NAMALWA (cell line): ENCODE data around the gene CD244.
"Not testable (repeated sequence)": the region's sequence is repeated elsewhere in the genome, so short reads cannot be mapped to it uniquely, and the experiment has no call there.

Experiments used
- DNase-seq: peaks from one replicate; pipeline ENCODE4 v3.0.0-alpha.2; 2015; ENCODE audit warnings: low spot score

CD244 gene

DNA sequence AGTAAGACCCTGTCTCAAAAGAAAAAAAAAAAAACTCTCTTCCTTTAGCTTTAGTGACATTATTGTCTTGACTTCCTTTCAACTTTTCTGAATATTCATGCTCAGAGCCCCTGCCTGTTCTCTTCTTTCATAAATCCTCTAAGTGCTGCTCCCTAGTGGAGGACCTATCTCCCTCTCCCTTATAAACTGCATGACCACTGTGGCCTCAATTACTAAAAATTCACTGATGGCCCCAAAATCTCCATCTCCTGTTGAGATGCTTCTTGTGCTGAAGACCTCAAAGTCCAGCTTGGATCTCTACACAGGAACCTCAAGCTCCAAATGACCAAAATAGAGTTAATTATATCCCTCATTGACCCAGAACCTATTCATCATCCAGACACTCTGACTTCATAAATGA is 14.5 kb upstream of the CD244 start:
- peak; percentile 60 for DNase-seq

- no peak for DNase-seq
Observed at GRCh38 chr1:160876311-160876710, 13.6 kb upstream of the CD244 start.

DNA sequence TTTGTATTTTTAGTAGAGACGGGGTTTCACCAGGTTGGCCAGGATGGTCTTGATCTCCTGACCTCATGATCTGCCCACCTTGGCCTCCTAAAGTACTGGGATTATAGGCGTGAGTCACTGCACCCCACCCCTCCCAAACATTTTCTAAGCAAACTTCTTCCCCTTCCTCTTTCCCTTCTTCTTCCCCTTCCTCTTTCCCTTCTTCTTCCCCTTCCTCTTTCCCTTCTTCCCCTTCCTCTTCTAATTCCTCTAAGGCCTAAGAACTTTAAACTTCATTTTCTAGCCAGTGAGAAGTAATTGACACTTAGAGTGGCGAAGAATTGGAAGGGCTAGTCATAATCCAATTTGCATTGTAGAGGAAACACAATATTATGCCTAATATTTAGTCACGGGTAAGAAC is 12.9 kb upstream of the CD244 start:
- not testable (repeated sequence) for DNase-seq

DNA sequence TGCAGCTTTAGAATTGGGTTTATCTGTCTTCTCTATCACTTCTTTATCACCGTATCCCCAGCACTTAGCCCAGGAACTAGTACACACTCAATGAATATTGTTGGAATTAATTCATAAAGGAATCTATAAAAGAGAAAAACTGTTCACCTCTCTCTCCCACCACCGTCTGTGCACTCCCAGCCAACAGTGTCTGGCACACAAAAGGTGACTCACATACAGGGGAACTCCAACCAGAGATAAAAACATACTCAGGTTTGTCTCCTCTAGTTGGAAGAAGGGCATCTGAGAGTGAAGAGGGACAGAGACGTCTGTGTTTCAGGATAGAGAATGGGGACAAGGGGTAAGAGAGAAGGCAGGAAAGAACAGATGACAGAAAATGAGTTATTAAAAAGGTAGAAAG is 12.2 kb upstream of the CD244 start:
- no peak for DNase-seq

DNA sequence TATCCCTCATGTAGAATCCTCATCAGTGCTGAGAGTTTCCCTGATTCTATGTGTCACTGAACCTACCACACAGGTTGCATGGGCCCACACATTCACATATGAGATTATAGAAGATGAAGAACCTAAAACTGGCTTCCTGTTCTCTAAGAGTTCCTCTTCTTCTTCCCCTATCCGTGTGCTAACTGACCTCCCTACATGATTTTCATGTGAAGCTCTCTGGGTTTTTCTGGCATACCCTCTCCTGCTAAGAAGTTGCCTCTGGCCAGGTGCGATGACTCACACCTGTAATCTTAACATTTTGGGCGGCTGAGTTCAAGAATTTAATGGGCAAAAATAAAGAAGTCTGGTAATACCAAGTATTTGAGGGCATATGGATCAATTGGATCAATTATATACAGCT is 5.5 kb upstream of the CD244 start:
- DNase-seq, result no peak

DNA sequence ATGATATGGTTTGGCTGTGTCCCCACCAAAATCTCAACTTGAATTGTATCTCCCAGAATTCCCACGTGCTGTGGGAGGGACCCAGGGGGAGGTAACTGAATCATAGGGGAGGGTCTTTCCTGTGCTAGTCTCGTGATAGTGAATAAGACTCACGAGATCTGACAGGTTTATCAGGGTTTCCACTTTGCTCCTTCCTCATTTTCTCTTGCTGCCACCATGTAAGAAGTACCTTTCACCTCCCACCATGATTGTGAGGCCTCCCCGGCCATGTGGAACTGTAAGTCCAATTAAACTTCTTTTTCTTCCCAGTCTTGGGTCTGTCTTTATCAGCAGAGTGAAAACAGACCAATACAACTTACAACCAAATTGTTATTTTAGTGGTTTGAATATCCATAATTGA is 5.0 kb upstream of the CD244 start:
- not testable (repeated sequence) for DNase-seq

DNA sequence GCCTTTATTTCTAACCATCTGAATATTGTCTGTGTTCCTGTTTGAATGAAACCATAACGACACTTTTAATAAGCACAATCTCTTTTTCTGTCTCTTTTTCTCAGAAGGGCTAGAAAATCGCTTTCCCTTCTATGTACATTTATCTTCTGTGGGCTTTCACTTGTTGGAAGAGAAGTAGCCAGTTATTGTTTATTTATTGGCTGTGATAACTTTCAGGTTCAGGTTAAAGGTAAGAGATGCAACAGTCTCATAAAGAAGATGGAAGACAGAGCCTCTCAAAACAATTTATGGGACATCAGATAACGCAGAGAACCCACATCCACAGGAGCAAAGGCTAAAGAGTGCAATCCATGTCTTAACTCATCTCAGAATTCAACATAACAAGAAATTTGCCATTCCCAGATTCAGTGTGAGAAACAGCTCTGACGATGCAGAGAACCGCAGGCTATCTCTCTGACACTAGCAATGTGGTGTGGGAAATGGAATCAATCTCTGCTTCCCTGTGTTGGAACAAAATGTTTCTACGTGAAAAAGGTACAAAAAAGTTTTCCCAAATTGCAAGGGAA is 4.1 kb upstream of the CD244 start:
- DNase-seq, result no peak

- DNase-seq, result no peak
Observed at GRCh38 chr1:160866001-160866694, 3.5 kb upstream of the CD244 start.

DNA sequence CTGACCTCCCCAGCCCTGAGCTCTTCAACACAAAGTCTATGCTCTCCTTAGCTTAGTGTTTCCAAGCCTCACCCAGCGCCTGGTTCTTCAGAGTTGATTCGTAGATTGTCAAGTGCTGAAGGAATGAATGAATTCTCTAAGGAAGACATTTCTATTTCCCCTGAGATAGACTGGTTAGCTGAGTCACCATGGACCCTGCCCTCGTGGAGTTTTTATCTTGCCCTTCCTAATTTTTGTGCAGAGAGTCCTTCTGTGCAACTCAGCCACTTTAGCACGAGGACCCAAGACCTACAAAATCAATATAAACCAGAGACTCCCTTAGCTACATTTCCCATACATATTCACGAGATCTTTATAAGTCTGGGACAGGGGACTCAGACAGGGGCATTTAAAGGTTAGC is 2.6 kb upstream of the CD244 start:
- no peak for DNase-seq

DNA sequence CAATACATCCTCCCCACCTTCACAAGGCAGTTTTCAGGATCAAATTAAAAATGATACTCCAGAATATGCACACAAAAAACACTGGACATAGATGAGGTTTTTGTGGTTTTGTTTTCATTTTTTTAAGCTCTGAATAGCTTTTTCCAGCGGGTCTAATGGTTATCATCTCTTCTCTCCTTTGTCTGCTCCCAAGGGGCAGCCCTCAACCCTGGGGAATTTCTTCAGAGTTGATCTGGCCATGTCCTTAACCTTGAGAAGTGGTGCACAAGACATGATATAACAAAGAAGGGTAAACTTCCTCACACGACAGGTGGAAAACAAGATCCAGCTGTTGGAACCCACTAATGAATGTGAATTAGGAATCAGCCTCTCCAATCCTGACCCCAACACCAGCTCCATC is 1.5 kb upstream of the CD244 start:
- no peak for DNase-seq

DNA sequence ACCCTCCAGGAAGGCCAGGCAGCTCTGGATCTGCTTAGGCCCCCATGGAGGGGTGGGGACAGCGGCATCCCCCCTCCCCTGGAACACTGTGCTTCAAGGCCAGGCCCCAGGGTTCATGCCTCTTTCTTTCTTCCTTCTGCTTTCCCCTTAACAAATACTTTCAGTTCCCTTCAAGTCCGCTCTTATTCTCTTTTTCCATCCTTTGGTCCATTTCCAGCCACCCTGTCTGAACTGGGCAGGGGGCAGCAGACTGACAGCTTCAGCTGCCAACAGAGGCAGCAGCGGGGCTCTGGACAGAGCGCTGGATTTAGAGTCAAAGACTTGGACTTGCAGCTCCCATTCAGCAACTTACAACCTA is 1.1 kb upstream of the CD244 start:
- DNase-seq, result no peak

DNA sequence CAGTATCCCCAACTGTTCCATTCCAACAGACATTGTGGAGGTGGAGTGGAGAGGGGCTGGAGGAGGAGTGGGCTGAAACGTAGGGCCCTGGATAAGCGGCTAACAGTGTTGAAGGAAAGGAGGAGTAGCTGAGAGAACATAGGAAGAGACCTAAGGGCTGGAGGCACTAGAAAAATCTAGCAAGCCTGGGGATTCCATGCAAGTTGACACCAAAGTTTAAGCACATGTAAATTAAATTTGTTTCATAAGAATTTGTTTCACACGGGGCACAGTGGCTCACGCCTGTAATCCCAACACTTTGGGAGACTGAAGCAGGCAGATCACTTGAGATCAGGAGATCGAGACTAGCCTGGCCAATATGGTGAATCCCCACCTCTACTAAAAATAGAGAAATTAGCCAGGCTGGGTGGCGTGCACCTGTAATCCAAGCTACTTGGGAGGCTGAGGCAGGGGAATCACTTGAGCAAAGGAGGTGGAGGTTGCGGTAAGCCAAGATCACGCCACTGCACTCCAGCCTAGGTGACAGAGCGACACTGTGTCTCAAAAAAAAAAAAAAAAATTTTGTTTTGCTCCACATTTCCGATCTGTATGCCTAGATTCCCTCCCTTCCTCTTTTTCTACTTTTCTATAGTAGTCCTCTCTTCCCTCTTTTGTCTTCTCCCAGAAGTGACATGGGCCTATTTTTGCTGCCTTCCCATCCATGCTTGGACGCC is 530 bp upstream of the CD244 start:
- no peak for DNase-seq

DNA sequence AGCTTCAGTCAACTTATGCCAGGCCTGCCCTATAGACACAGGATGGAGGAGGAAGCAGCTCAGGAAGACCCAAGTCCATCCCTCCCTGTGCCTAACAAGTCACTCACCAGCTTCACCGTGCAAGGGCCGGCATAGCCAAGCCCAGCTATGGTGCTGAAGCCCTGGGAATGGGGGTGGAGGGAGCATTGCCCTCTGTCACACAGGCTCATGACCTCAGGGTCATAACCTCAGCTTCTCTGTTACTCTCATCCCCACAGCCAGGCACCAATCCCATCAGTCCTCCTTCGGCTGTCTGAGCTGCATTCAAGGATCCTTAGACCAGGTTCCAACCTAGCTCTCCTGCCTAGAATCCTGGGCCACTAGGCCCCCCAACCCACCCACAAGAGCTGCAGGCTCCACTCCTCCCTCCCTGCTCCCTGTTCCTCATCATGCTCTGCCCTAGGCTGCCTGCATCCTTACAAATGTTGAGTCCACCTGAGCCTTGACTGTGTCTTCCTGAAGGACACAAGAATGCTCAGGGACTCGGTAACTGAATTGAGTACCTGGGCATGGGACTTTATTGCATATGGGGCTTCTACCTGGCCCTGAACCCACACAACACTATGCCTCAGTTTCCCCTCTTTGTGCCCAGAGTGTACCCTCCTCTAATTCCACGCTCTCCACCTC is 1.7 kb downstream of the CD244 start:
- no peak for DNase-seq

DNA sequence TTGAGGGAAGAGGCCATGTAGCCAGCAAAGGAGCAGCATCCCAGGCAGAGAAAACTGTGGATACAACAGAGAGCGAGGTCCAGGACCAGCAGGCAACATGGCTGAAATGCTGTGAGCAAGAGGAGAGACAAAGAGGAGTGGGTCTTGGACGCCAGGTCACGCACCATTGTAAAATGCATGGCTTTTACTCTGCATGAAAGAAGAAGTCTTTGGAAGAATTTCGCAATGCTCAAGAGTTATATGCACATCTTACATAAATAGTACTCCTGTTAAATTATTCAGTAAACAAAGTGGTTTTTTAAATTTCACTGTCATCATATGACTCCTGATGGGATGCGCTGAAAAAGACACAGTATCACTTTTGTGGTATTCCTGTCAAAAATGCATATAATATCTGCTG is 3.5 kb downstream of the CD244 start:
- no peak for DNase-seq

GRCh38 chr1:160858507-160858906 is 4.2 kb downstream of the CD244 start:
- DNase-seq, result no peak

- DNase-seq, result no peak
Observed at GRCh38 chr1:160858097-160858496, 4.6 kb downstream of the CD244 start.

GRCh38 chr1:160855181-160855981 is 7.3 kb downstream of the CD244 start:
- DNase-seq, result no peak

DNA sequence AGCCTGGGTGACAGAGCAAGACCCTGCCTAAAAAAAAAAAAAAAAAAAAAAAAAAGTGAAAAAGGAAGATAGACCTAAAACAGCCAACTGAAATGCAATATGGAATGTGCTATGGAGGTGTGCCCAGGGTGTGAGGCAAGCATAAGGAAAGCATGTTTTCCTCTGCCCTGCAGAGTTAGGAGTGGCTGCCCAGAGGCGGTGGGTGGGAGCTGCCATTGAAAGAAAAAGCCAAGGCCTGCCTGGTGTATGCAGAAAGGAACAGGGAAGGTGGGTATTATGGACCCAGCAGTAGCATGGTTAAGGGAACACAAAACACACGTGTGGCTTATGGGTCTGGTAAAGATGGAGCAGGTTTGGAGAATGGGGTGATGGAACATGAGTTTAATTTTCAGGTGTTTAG is 8.9 kb downstream of the CD244 start:
- no peak for DNase-seq

GRCh38 chr1:160853014-160853413 is 9.7 kb downstream of the CD244 start:
- DNase-seq, result no peak

- no peak for DNase-seq
Observed at GRCh38 chr1:160850993-160851392, 11.7 kb downstream of the CD244 start.

- DNase-seq, result no peak
Observed at GRCh38 chr1:160850541-160850940, 12.1 kb downstream of the CD244 start.

DNA sequence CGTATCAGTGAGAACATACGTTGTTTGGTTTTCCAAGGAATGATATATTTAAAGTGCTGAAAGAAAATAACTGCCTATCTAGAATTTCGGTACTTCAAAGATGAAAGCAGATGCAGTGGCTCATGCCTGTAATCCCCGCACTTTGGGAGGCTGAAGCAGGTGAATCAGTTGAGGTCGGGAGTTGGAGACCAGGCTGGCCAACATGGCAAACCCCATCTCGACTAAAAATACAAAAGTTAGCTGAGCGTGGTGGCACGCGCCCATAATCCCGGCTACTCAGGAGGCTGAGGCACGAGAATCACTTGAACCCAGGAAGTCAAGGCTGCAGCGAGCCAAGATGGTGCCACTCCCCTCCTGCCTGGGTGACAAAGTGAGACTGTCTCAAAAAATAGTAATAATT is 16.4 kb downstream of the CD244 start:
- DNase-seq, result no peak
